WI38 (cell line): ENCODE measurements around the gene MYL6B.

Experiments
- H3K4me3 ChIP-seq: 2 replicates; pipeline ENCODE4 v1.5.1; 2011; ENCODE audit warnings: low read depth, mild to moderate bottlenecking, control low read depth, low read length
- CTCF ChIP-seq: IDR thresholded peaks from 2 replicates; pipeline ENCODE4 v1.5.1; 2012; ENCODE audit warnings: low read depth, mild to moderate bottlenecking, control low read depth, low read length

Gene MYL6B

GRCh38 chr12:56154818-56155217, 2.4 kb downstream of the MYL6B start:
- H3K4me3 ChIP-seq, result no peak overlapping the region
- no peak for TF ChIP-seq CTCF

- no peak overlapping the region for H3K4me3 ChIP-seq
- TF ChIP-seq CTCF, result no peak
Observed at GRCh38 chr12:56155256-56155845, 3.0 kb downstream of the MYL6B start.

- H3K4me3 ChIP-seq, result peak overlapping the region; percentile 87
Observed at GRCh38 chr12:56156464-56157200, 4.2 kb downstream of the MYL6B start.

GRCh38 chr12:56157201-56158028, 5.0 kb downstream of the MYL6B start:
- TF ChIP-seq CTCF, result peak; percentile 66
- H3K4me3 ChIP-seq, result peak overlapping the region; percentile 87

GRCh38 chr12:56158029-56158925, 5.9 kb downstream of the MYL6B start, which contains the start of gene MYL6:
Gene MYL6, plus strand, starts transcription at chr12:56158359. Its CDS starts 43 bp downstream, at chr12:56158402.
- H3K4me3 ChIP-seq, result peak within 1 kb of the TSS; percentile 87
- TF ChIP-seq CTCF, result no peak

- TF ChIP-seq CTCF, result no peak
- peak overlapping the region; percentile 87 for H3K4me3 ChIP-seq
Observed at GRCh38 chr12:56158926-56159461, 6.6 kb downstream of the MYL6B start.
